HG02610 (cell line): ENCODE results near the gene MR1.
"Not testable (repeated sequence)": the region's sequence is repeated elsewhere in the genome, so short reads cannot be mapped to it uniquely, and the experiment has no call there.

ENCODE experiments used
- ATAC-seq: cut with Tn5 transposase; IDR thresholded peaks from one replicate; pipeline ENCODE4 v1.9.1; 2021; ENCODE audit warnings: mild to moderate bottlenecking, moderate library complexity; ENCODE audit not compliant: unreplicated experiment

MR1 gene

GRCh38 chr1:181028615-181029014 is 5.2 kb upstream of the MR1 start:
- no peak for ATAC-seq

- ATAC-seq: no peak
Observed at GRCh38 chr1:181032535-181032934, 1.2 kb upstream of the MR1 start.

GRCh38 chr1:181033128-181033798 is 520 bp upstream of the MR1 start:
- ATAC-seq: peak; percentile 29

GRCh38 chr1:181035210-181035609 is 1.4 kb downstream of the MR1 start:
- not testable (repeated sequence) for ATAC-seq

GRCh38 chr1:181036107-181036836 is 2.5 kb downstream of the MR1 start:
- ATAC-seq: no peak

GRCh38 chr1:181037386-181037785 is 3.6 kb downstream of the MR1 start:
- no peak for ATAC-seq

GRCh38 chr1:181038399-181038873 is 4.7 kb downstream of the MR1 start:
- ATAC-seq: no peak

GRCh38 chr1:181040284-181040865 is 6.6 kb downstream of the MR1 start:
- ATAC-seq: no peak

- no peak for ATAC-seq
Observed at GRCh38 chr1:181043025-181043888, 9.5 kb downstream of the MR1 start.

- ATAC-seq: peak; percentile 95
Observed at GRCh38 chr1:181044449-181044966, 10.7 kb downstream of the MR1 start.

- not testable (repeated sequence) for ATAC-seq
Observed at GRCh38 chr1:181045946-181046345, 12.2 kb downstream of the MR1 start.

GRCh38 chr1:181049378-181049777 is 15.6 kb downstream of the MR1 start:
- ATAC-seq: no peak

- no peak for ATAC-seq
Observed at GRCh38 chr1:181050922-181051321, 17.1 kb downstream of the MR1 start.

- ATAC-seq: no peak
Observed at GRCh38 chr1:181056560-181056959, 22.8 kb downstream of the MR1 start.

- no peak for ATAC-seq
Observed at GRCh38 chr1:181057079-181057478, 23.3 kb downstream of the MR1 start.

GRCh38 chr1:181059435-181059834 is 25.7 kb downstream of the MR1 start:
- ATAC-seq: no peak

- ATAC-seq: no peak
Observed at GRCh38 chr1:181060066-181060465, 26.3 kb downstream of the MR1 start.

- not testable (repeated sequence) for ATAC-seq
Observed at GRCh38 chr1:181060947-181061346, 27.2 kb downstream of the MR1 start.

GRCh38 chr1:181061487-181061886 is 27.7 kb downstream of the MR1 start:
- ATAC-seq: no peak

- peak; percentile 85 for ATAC-seq
Observed at GRCh38 chr1:181061891-181062835, 28.4 kb downstream of the MR1 start.
